H1 (cell line): ENCODE results near the gene HADH. TPM values are rescaled to one million over a fixed set of nuclear protein-coding genes. Genes with fewer than 3 reads are reported as not detected.

Experiments
- CTCF ChIA-PET: fragments of 300-600 bp; sonication (Branson Sonifier 250); formaldehyde crosslinking; loops from one replicate; lab custom pipeline; 2021; ENCODE audit not compliant: partially characterized antibody; lab: Charles Lee
- POLR2A ChIA-PET: fragments of 300-600 bp; sonication (Branson Sonifier 250); formaldehyde crosslinking; loops from one replicate; lab custom pipeline; 2021; ENCODE audit warnings: inconsistent platforms; ENCODE audit not compliant: partially characterized antibody; lab: Charles Lee
- DNase-seq, 2 experiments: peaks; one replicate each; pipeline versions ENCODE4 v3.0.0 to v3.0.0-alpha.2; 2010 to 2022; ENCODE audit warnings: low spot score in 2 of 2, low read depth in 1 of 2, mixed read lengths in 1 of 2
- FAIRE-seq: peaks from 2 replicates; lab custom pipeline; 2011; peaks lifted over from hg19 to GRCh38; lab: Jason Lieb, UNC
- H2AFZ ChIP-seq: 2 replicates; pipeline ENCODE4 v1.8.1; 2012; ENCODE audit warnings: low read length, inconsistent platforms
- H2AK5ac ChIP-seq: 2 replicates; pipeline ENCODE4 v1.6.1; 2013; ENCODE audit warnings: low read depth, low read length
- H2BK120ac ChIP-seq: replicated peaks from 2 replicates; pipeline ENCODE3; 2013; ENCODE audit warnings: low read depth, low read length, inconsistent platforms
- H2BK12ac ChIP-seq: 2 replicates; pipeline ENCODE4 v1.6.1; 2013; ENCODE audit warnings: low read depth, low read length
- H2BK15ac ChIP-seq: 2 replicates; pipeline ENCODE4 v1.6.1; 2013; ENCODE audit warnings: low read length
- H2BK20ac ChIP-seq: 2 replicates; pipeline ENCODE4 v1.6.1; 2013; ENCODE audit warnings: low read length
- H2BK5ac ChIP-seq: 2 replicates; pipeline ENCODE4 v1.6.1; 2013; ENCODE audit warnings: low read depth, low read length
- H3K14ac ChIP-seq: 2 replicates; pipeline ENCODE4 v1.6.1; 2013; ENCODE audit warnings: inconsistent platforms; ENCODE audit not compliant: insufficient read length
- H3K18ac ChIP-seq: 2 replicates; pipeline ENCODE4 v1.6.1; 2013; ENCODE audit warnings: low read length; ENCODE audit errors: extremely low read depth
- H3K23ac ChIP-seq: 2 replicates; pipeline ENCODE4 v1.6.1; 2013; ENCODE audit warnings: inconsistent platforms; ENCODE audit not compliant: insufficient read length
- H3K23me2 ChIP-seq: 2 replicates; pipeline ENCODE4 v1.6.1; 2013; ENCODE audit warnings: low read depth, low read length
- H3K27ac ChIP-seq: 2 replicates; pipeline ENCODE4 v1.6.1; 2011; ENCODE audit warnings: low read depth, low read length, inconsistent platforms
- H3K27me3 ChIP-seq, 4 experiments: replicated peaks in 1 of 4; 1 replicate in 1 of 4; 2 replicates in 3 of 4; pipeline versions ENCODE4 v1.6.1 to v1.8.1; 2011 to 2013; ENCODE audit warnings: low read length in 3 of 4, mild to moderate bottlenecking in 3 of 4, inconsistent platforms in 2 of 4, mixed read lengths in 2 of 4, moderate library complexity in 1 of 4; ENCODE audit not compliant: control insufficient read depth in 3 of 4, insufficient read depth in 3 of 4; ENCODE audit errors: extremely low read depth in 1 of 4
- H3K36me3 ChIP-seq, 4 experiments: 2 replicates each; pipeline versions ENCODE4 v1.6.1 to v1.8.1; 2011 to 2013; ENCODE audit warnings: mild to moderate bottlenecking in 4 of 4, low read length in 3 of 4, moderate library complexity in 2 of 4, control low read depth in 1 of 4, inconsistent platforms in 1 of 4; ENCODE audit not compliant: insufficient read depth in 4 of 4, control insufficient read depth in 2 of 4
- H3K4ac ChIP-seq: replicated peaks from 2 replicates; pipeline ENCODE3; 2013; ENCODE audit warnings: low read length, low read depth, mixed read lengths, inconsistent platforms; ENCODE audit not compliant: insufficient read length
- H3K4me1 ChIP-seq, 4 experiments: replicated peaks in 1 of 4; 1 replicate in 1 of 4; 2 replicates in 3 of 4; pipeline versions ENCODE4 v1.6.1 to v1.8.1; 2011 to 2013; ENCODE audit warnings: low read length in 3 of 4, inconsistent platforms in 2 of 4, mixed read lengths in 1 of 4; ENCODE audit not compliant: insufficient read depth in 4 of 4, control insufficient read depth in 3 of 4
- H3K4me2 ChIP-seq, 2 experiments: 2 replicates each; pipeline versions ENCODE4 v1.6.1 to v1.8.1; 2011 to 2013; ENCODE audit warnings: low read depth in 2 of 2, low read length in 2 of 2, control low read depth in 1 of 2, inconsistent platforms in 1 of 2, mild to moderate bottlenecking in 1 of 2; ENCODE audit not compliant: insufficient read depth in 1 of 2
- H3K4me3 ChIP-seq, 4 experiments: fragments of 200-600, 300-600 bp in 1 of 4; sonication (generic), shearing (Covaris generic), sonication (Bioruptor Twin) in 1 of 4; 2 replicates each; pipeline versions ENCODE4 v1.5.1 to v1.8.1; 2011 to 2016; ENCODE audit warnings: low read length in 4 of 4, low read depth in 3 of 4, control low read depth in 2 of 4, inconsistent platforms in 2 of 4, mild to moderate bottlenecking in 2 of 4, mixed read lengths in 1 of 4, moderate library complexity in 1 of 4; ENCODE audit not compliant: insufficient read depth in 2 of 4; ENCODE audit errors: extremely low read depth in 1 of 4
- H3K56ac ChIP-seq: replicated peaks from 2 replicates; pipeline ENCODE3; 2013; ENCODE audit warnings: low read depth, mild to moderate bottlenecking, mixed read lengths, low read length, inconsistent platforms; ENCODE audit not compliant: insufficient read length
- H3K79me1 ChIP-seq: 2 replicates; pipeline ENCODE4 v1.6.1; 2013; ENCODE audit warnings: low read depth, low read length, control low read depth
- H3K79me2 ChIP-seq, 2 experiments: 2 replicates each; pipeline versions ENCODE4 v1.6.1 to v1.8.1; 2012 to 2013; ENCODE audit warnings: low read length in 2 of 2, mild to moderate bottlenecking in 2 of 2, inconsistent platforms in 1 of 2; ENCODE audit not compliant: insufficient read depth in 2 of 2, control insufficient read depth in 1 of 2
- H3K9ac ChIP-seq, 4 experiments: replicated peaks in 1 of 4; 1 replicate in 1 of 4; 2 replicates in 3 of 4; pipeline versions ENCODE4 v1.6.1 to v1.8.1; 2011 to 2013; ENCODE audit warnings: low read depth in 3 of 4, low read length in 3 of 4, control low read depth in 2 of 4, mild to moderate bottlenecking in 2 of 4, moderate library complexity in 2 of 4, inconsistent platforms in 1 of 4; ENCODE audit errors: extremely low read depth in 1 of 4
- H3K9me3 ChIP-seq, 2 experiments: 2 replicates each; pipeline versions ENCODE4 v1.6.1 to v1.8.1; 2012 to 2013; ENCODE audit warnings: mild to moderate bottlenecking in 2 of 2, moderate library complexity in 2 of 2, control low read depth in 1 of 2, inconsistent platforms in 1 of 2, low read depth in 1 of 2, low read length in 1 of 2, mixed read lengths in 1 of 2; ENCODE audit not compliant: insufficient read depth in 2 of 2
- H4K20me1 ChIP-seq, 2 experiments: replicated peaks in 1 of 2; 2 replicates each; pipeline versions ENCODE3 to v1.8.1; 2011 to 2013; ENCODE audit warnings: inconsistent platforms in 2 of 2, low read length in 2 of 2, mild to moderate bottlenecking in 1 of 2; ENCODE audit not compliant: insufficient read depth in 2 of 2, control insufficient read depth in 1 of 2
- H4K5ac ChIP-seq: 2 replicates; pipeline ENCODE4 v1.6.1; 2013; ENCODE audit warnings: low read length, low read depth, mixed read lengths, inconsistent platforms; ENCODE audit not compliant: insufficient read length
- H4K8ac ChIP-seq: 2 replicates; pipeline ENCODE4 v1.8.0; 2013; ENCODE audit warnings: mild to moderate bottlenecking, moderate library complexity, low read length, inconsistent platforms; ENCODE audit not compliant: insufficient read depth; ENCODE audit errors: extremely low read depth
- H4K91ac ChIP-seq: replicated peaks from 2 replicates; pipeline ENCODE3; 2013; ENCODE audit warnings: low read length, mixed read lengths, inconsistent platforms; ENCODE audit not compliant: insufficient read length
- CBX5 ChIP-seq: fragments of 300-800, 300-1000 bp; sonication (generic); IDR thresholded peaks from 2 replicates; pipeline ENCODE4 v1.7.1; 2016; ENCODE audit warnings: antibody characterized with exemption, low read length, low read depth
- CTCF ChIP-seq, 3 experiments: IDR thresholded peaks; 1 replicate in 2 of 3; 2 replicates in 1 of 3; pipeline versions ENCODE4 v1.5.1 to v1.6.1; 2011; ENCODE audit warnings: low read length in 3 of 3, mild to moderate bottlenecking in 3 of 3, inconsistent platforms in 2 of 3, low read depth in 1 of 3, moderate library complexity in 1 of 3; ENCODE audit not compliant: insufficient read depth in 1 of 3; ENCODE audit errors: control extremely low read depth in 1 of 3
- HDAC6 ChIP-seq: IDR thresholded peaks from one replicate; pipeline ENCODE4 v1.7.1; 2012; ENCODE audit warnings: low read depth, mild to moderate bottlenecking, inconsistent platforms, low read length, moderate library complexity
- POLR2A ChIP-seq, 2 experiments: IDR thresholded peaks; 1 replicate in 1 of 2; 2 replicates in 1 of 2; pipeline ENCODE4 v1.6.1; 2011; ENCODE audit warnings: low read depth in 2 of 2, low read length in 2 of 2, mild to moderate bottlenecking in 2 of 2; ENCODE audit errors: control extremely low read depth in 1 of 2
- RAD21 ChIP-seq, 2 experiments: IDR thresholded peaks in 1 of 2; conservative IDR thresholded peaks in 1 of 2; 2 replicates each; pipeline ENCODE4 v1.6.1; 2011; ENCODE audit warnings: low read depth in 2 of 2, low read length in 2 of 2, improper control_type of control experiment in 1 of 2, inconsistent platforms in 1 of 2, mild to moderate bottlenecking in 1 of 2, moderate library complexity in 1 of 2
- SIX5 ChIP-seq: IDR thresholded peaks from 2 replicates; pipeline ENCODE4 v1.6.1; 2011; ENCODE audit warnings: mild to moderate bottlenecking, low read depth, low read length
- SP4 ChIP-seq: IDR thresholded peaks from 2 replicates; pipeline ENCODE4 v1.6.1; 2012; ENCODE audit warnings: low read length, inconsistent platforms
- TAF7 ChIP-seq: optimal IDR thresholded peaks from 2 replicates; pipeline ENCODE3; 2011; ENCODE audit warnings: low read depth, mild to moderate bottlenecking, inconsistent platforms, low read length, moderate library complexity, borderline replicate concordance
- YY1 ChIP-seq: IDR thresholded peaks from 2 replicates; pipeline ENCODE4 v1.6.1; 2011; ENCODE audit warnings: low read depth, mild to moderate bottlenecking, low read length
- WGBS, 2 experiments: shearing (Covaris generic) in 1 of 2; methylation state at CpG; one replicate each; pipeline versions ENCODE4 v1.1.6 to v1.1.7; 2013 to 2015; ENCODE audit warnings: low lambda C conversion rate in 2 of 2, mixed read lengths in 2 of 2, inconsistent platforms in 1 of 2, low coverage in 1 of 2, missing lambda C conversion rate in 1 of 2; ENCODE audit not compliant: insufficient replicate concordance in 2 of 2, insufficient coverage in 1 of 2, insufficient read length in 1 of 2; ENCODE audit errors: extremely low coverage in 1 of 2, missing lambda C conversion rate in 1 of 2; 5-methylcytosine and 5-hydroxymethylcytosine counted together
- polyA plus RNA-seq, 7 experiments: library from polyadenylated mRNA; depleted of rRNA in 3 of 7; stranded (reverse) in 5 of 7; unstranded in 2 of 7; fragments of >200 nt in 5 of 7; fragments of 200-250 nt in 2 of 7; gene quantifications; 1 replicate in 5 of 7; 2 replicates in 1 of 7; 4 replicates in 1 of 7; pipeline versions ENCODE4 v1.2.1 to v1.2.3, GENCODE V29; 2011 to 2013; ENCODE audit warnings: missing spikeins in 2 of 7, mixed read lengths in 2 of 7
- total RNA-seq: library from RNA; stranded (reverse); fragmentation: NEBNext Ultra II Directional; extraction: Animal tissue kit (Norgen Biotek cat#: 25700); gene quantifications from 2 replicates; pipeline ENCODE4 v1.2.1, GENCODE V29; 2021

HADH gene
- total and polyA plus RNA-seq, 2 of the 8 experiments (the other 6 are each of a cell fraction or from before 2014, with no cell fraction given): 47.5 to 54.4 TPM

DNA sequence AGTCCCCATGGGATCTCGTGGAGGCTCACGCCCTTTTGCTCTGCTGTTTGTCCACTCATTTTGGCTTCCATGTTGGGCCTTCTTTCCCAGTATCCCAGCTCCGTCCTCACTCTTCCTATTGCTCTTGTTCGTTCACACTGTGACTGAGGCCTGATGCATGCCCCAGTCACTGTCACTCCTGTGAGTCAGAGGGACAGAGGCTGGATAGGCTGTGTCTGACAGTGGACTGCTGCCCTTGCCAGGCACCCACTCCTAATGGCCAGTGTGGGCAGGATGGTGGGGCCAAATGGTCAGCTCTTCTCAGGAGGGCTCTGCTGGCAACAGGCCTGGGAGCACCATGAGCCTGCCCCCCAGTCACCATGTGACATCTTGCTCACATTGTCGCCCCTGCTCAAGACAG is 40.0 kb downstream of the HADH start:
- H3K23me2 ChIP-seq: no peaks in the 10 kb centered on the region
- H3K56ac ChIP-seq: no peak overlapping the region
- no peak overlapping the region for H3K23ac ChIP-seq
- H3K36me3 ChIP-seq: peaks cover 3 to 40% (median 16%) of the 10 kb centered on the region in 4 experiments
- H2BK20ac ChIP-seq: no peak overlapping the region
- H2BK12ac ChIP-seq: no peak overlapping the region
- H2BK5ac ChIP-seq: no peak overlapping the region; the same call in 1 of the 2 replicates
- H2AFZ ChIP-seq: no peak overlapping the region
- H2AK5ac ChIP-seq: no peak overlapping the region
- H3K79me2 ChIP-seq: no peaks in the 10 kb centered on the region
- no peak for FAIRE-seq
- H3K4me2 ChIP-seq: no peak overlapping the region
- no peak overlapping the region for H4K8ac ChIP-seq
- no peak overlapping the region for H2BK120ac ChIP-seq
- no peak overlapping the region for H3K4ac ChIP-seq
- H3K9me3 ChIP-seq: no peaks in the 10 kb centered on the region
- POLR2A ChIA-PET: no interaction called here
- H3K79me1 ChIP-seq: no peaks in the 10 kb centered on the region
- no peak overlapping the region for H3K9ac ChIP-seq
- no peaks in the 10 kb centered on the region for H4K20me1 ChIP-seq
- no peak for DNase-seq
- 88% methylated on average over 5 of the region's 5 CpGs; no CpG with 5 or more reads in 1 of the 2 experiments for WGBS, 2 experiments
- no peak overlapping the region for H4K91ac ChIP-seq
- H3K27me3 ChIP-seq: no peaks in the 10 kb centered on the region
- TF ChIP-seq SP4 (no peak), CTCF (IDR thresholded peaks at IDR 0.05; ENCODE audit: control extremely low read depth in 1 of 3, insufficient read depth in 1 of 3, low read depth in 1 of 3, low read length in 3 of 3) (no peak), POLR2A (IDR thresholded peaks at IDR 0.05; ENCODE audit: control extremely low read depth in 1 of 2, low read depth in 2 of 2, low read length in 2 of 2) (no peak), SIX5 (no peak), HDAC6 (no peak), RAD21 (IDR thresholded peaks at IDR 0.05 in 1 of 2, conservative IDR thresholded peaks at IDR 0.05 in 1 of 2; ENCODE audit: low read depth in 2 of 2, low read length in 2 of 2) (no peak), YY1 (no peak), TAF7 (no peak), CBX5 (no peak)
- TF ChIP-seq, all 59 proteins: peak for 0
- Histone ChIP-seq H3K4me1 (no peaks in the 10 kb centered on the region), H2BK15ac (no peak overlapping the region), H3K14ac (no peak overlapping the region), H3K4me3 (no peak overlapping the region), H3K18ac (no peak overlapping the region), H3K27ac (no peak overlapping the region), H4K5ac (no peak overlapping the region)
- CTCF ChIA-PET: interaction anchor here (0.6 to 10.3 kb wide), 26 partner anchors 12 to 609 kb away, joined by 3 to 119 read pairs (median 4); no protein-coding TSS in a partner anchor
